A549 (cell line): ENCODE measurements around the gene NRG3. TPM values are rescaled to one million over a fixed set of nuclear protein-coding genes. Genes with fewer than 3 reads are reported as not detected.

Experiments used
- ATAC-seq, 2 experiments: fragments of 200-7000 bp in 1 of 2; fragments of >200 bp in 1 of 2; cut with Nextera tagmentation in 1 of 2; cut with Tn5 transposase in 1 of 2; 3 replicates each; pipeline versions ENCODE4 v1.8.0 to v1.9.1; 2018 to 2020; ENCODE audit warnings: mild to moderate bottlenecking in 1 of 2, moderate library complexity in 1 of 2
- CTCF ChIA-PET: fragments of 300-600 bp; sonication (Branson Sonifier 250); formaldehyde crosslinking; extraction: SDS; loops from one replicate; lab custom pipeline; 2021; ENCODE audit warnings: antibody characterized with exemption, inconsistent platforms; lab: Yijun Ruan, JAX
- POLR2A ChIA-PET: fragments of 350-600 bp; formaldehyde crosslinking; extraction: SDS; loops from one replicate; lab custom pipeline; 2021; ENCODE audit warnings: antibody characterized with exemption, inconsistent platforms; lab: Yijun Ruan, JAX
- DNase-seq, 2 experiments: peaks; one replicate each; pipeline versions ENCODE4 v3.0.0 to v3.0.0-alpha.2; 2011 to 2016; ENCODE audit warnings: low read depth in 1 of 2, low spot score in 1 of 2
- FAIRE-seq: peaks from 2 replicates; lab custom pipeline; 2011; peaks lifted over from hg19 to GRCh38; lab: Jason Lieb, UNC
- H3K27ac ChIP-seq, 2 experiments: fragments of >200 bp; sonication (Bioruptor Twin); formaldehyde crosslinking; 3 replicates each; pipeline ENCODE4 v1.5.1; 2016 to 2017
- H3K4me1 ChIP-seq: fragments of >200 bp; sonication (Bioruptor Twin); formaldehyde crosslinking; 3 replicates; pipeline ENCODE4 v1.6.1; 2016
- H3K4me2 ChIP-seq: fragments of >200 bp; sonication (Bioruptor Twin); formaldehyde crosslinking; 3 replicates; pipeline ENCODE4 v1.6.1; 2016
- H3K4me3 ChIP-seq: fragments of >200 bp; sonication (Bioruptor Twin); formaldehyde crosslinking; 3 replicates; pipeline ENCODE4 v1.5.1; 2016
- H3K9me3 ChIP-seq: fragments of >200 bp; sonication (Bioruptor Twin); formaldehyde crosslinking; 3 replicates; pipeline ENCODE4 v1.6.1; 2016
- ATOH8 ChIP-seq: fragments of 250-450 bp; sonication (Bioruptor Pico); IDR thresholded peaks from 2 replicates; pipeline ENCODE4 v1.5.0; 2020; ENCODE audit warnings: low read depth, mild to moderate bottlenecking, moderate library complexity
- BHLHE40 ChIP-seq: IDR thresholded peaks from 2 replicates; pipeline ENCODE4 v1.6.1; 2012; ENCODE audit warnings: low read depth, low read length, inconsistent platforms
- CHD2 ChIP-seq: fragments of 150-350 bp; IDR thresholded peaks from 2 replicates; pipeline ENCODE4 v1.6.1; 2014; ENCODE audit warnings: low read length; ENCODE audit not compliant: partially characterized antibody
- FOSB ChIP-seq: fragments of 250-450 bp; sonication (Bioruptor Pico); IDR thresholded peaks from 2 replicates; pipeline ENCODE4 v1.5.0; 2020; ENCODE audit warnings: mild to moderate bottlenecking, moderate library complexity
- HEYL ChIP-seq: fragments of 250-450 bp; sonication (Bioruptor Pico); IDR thresholded peaks from 2 replicates; pipeline ENCODE4 v1.8.0; 2021; ENCODE audit warnings: mild to moderate bottlenecking, moderate library complexity
- HOXB13 ChIP-seq: fragments of 250-450 bp; sonication (Bioruptor Pico); IDR thresholded peaks from 2 replicates; pipeline ENCODE4 v1.5.0; 2020; ENCODE audit warnings: low read depth, mild to moderate bottlenecking, moderate library complexity
- KDM5A ChIP-seq: fragments of 200-600 bp; sonication (generic); IDR thresholded peaks from 2 replicates; pipeline ENCODE4 v1.6.1; 2016; ENCODE audit warnings: antibody characterized with exemption, mild to moderate bottlenecking
- MAFK ChIP-seq: fragments of 450-650 bp; IDR thresholded peaks from 2 replicates; pipeline ENCODE4 v1.6.1; 2014; ENCODE audit not compliant: partially characterized antibody
- MYC ChIP-seq: IDR thresholded peaks from 2 replicates; pipeline ENCODE4 v1.6.1; 2012; ENCODE audit warnings: mild to moderate bottlenecking, inconsistent platforms, low read length, improper control_type of control experiment, borderline replicate concordance
- NPAS2 ChIP-seq: fragments of 250-450 bp; sonication (Bioruptor Pico); IDR thresholded peaks from 2 replicates; pipeline ENCODE4 v1.8.0; 2022; ENCODE audit warnings: mild to moderate bottlenecking, moderate library complexity, borderline replicate concordance
- RAD21 ChIP-seq, 2 experiments: fragments of >200 bp in 1 of 2; sonication (Bioruptor Twin) in 1 of 2; formaldehyde crosslinking in 1 of 2; IDR thresholded peaks in 1 of 2; conservative IDR thresholded peaks in 1 of 2; 2 replicates in 1 of 2; 3 replicates in 1 of 2; pipeline ENCODE4 v1.6.1; 2012 to 2018; ENCODE audit warnings: inconsistent platforms in 1 of 2
- REST ChIP-seq: fragments of 200-600 bp; sonication (generic); IDR thresholded peaks from 2 replicates; pipeline ENCODE4 v1.6.1; 2016; ENCODE audit warnings: antibody characterized with exemption, mild to moderate bottlenecking, moderate library complexity
- SREBF2 ChIP-seq: fragments of 450-650 bp; IDR thresholded peaks from 2 replicates; pipeline ENCODE4 v1.6.1; 2014; ENCODE audit warnings: mild to moderate bottlenecking, moderate library complexity
- ZFP36 ChIP-seq: fragments of 450-650 bp; IDR thresholded peaks from 2 replicates; pipeline ENCODE4 v1.6.1; 2014; ENCODE audit warnings: borderline replicate concordance; ENCODE audit not compliant: partially characterized antibody
- ZNF302 ChIP-seq: fragments of 250-450 bp; sonication (Bioruptor Pico); IDR thresholded peaks from 2 replicates; pipeline ENCODE4 v1.9.0; 2021; ENCODE audit warnings: inconsistent platforms, mild to moderate bottlenecking, moderate library complexity
- ZSCAN20 ChIP-seq: fragments of 250-450 bp; sonication (Bioruptor Pico); IDR thresholded peaks from 2 replicates; pipeline ENCODE4 v1.8.0; 2022; ENCODE audit warnings: mild to moderate bottlenecking, moderate library complexity
- WGBS: methylation state at CpG from one replicate; pipeline ENCODE4 v1.1.6; 2017; ENCODE audit errors: missing lambda C conversion rate; 5-methylcytosine and 5-hydroxymethylcytosine counted together
- polyA plus RNA-seq, 4 experiments: library from polyadenylated mRNA; depleted of rRNA in 3 of 4; stranded (reverse); fragments of >200 nt; fragmentation: RNase III in 1 of 4; extraction: RNeasy Plus Mini Kit Qiagen cat#74134 plus additional on column Dnase treatment in 1 of 4; gene quantifications; 2 replicates in 3 of 4; 3 replicates in 1 of 4; pipeline ENCODE4 v1.2.3, GENCODE V29; 2011 to 2017
- TF ChIP-seq, protein P1 (sequence below): IDR thresholded peaks from 2 replicates; pipeline ENCODE4 v1.6.1; 2012
- TF ChIP-seq, protein P2 (sequence below): fragments of 150-350 bp; IDR thresholded peaks from 2 replicates; pipeline ENCODE4 v1.6.1; 2014; ENCODE audit warnings: low read depth, mild to moderate bottlenecking, low read length
- TF ChIP-seq, protein P3 (sequence below): fragments of 450-650 bp; IDR thresholded peaks from 2 replicates; pipeline ENCODE4 v1.6.1; 2014; ENCODE audit warnings: antibody characterized with exemption

Gene NRG3
- polyA plus RNA-seq, 2 of the 4 experiments (the other 2 are of a cell fraction): not detected

- ATAC-seq (no peak), DNase-seq (no peak), FAIRE-seq (no peak)
- Histone ChIP-seq H3K4me1 (no peaks in the 10 kb centered on the region), H3K27ac (no peak overlapping the region), H3K4me2 (no peak overlapping the region), H3K9me3 (no peaks in the 10 kb centered on the region), H3K4me3 (no peak overlapping the region)
- POLR2A ChIA-PET: no interaction called here
- WGBS: 62% methylated on average over 5 of the region's 5 CpGs
- TF ChIP-seq, protein P1, sequence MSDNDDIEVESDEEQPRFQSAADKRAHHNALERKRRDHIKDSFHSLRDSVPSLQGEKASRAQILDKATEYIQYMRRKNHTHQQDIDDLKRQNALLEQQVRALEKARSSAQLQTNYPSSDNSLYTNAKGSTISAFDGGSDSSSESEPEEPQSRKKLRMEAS: no peak
- no peak for TF ChIP-seq HEYL
- TF ChIP-seq MYC: no peak
- CTCF ChIA-PET: interaction anchor here (0.6 kb wide), 1 partner anchor 1865 kb away, joined by 3 read pairs; no protein-coding TSS in a partner anchor
These were observed 747.5 kb downstream of the NRG3 start for GRCh38 chr10:82622479-82622878.

GRCh38 chr10:82625512-82626189 is 750.7 kb downstream of the NRG3 start:
- DNase-seq (no peak), FAIRE-seq (no peak)
- no peaks in the 10 kb centered on the region for H3K9me3 ChIP-seq
- H3K27ac ChIP-seq: no peak overlapping the region
- H3K4me3 ChIP-seq: no peak overlapping the region
- TF ChIP-seq ZFP36 (no peak), NPAS2 (CRISPR knock-in tag) (no peak)
- TF ChIP-seq, protein P2, sequence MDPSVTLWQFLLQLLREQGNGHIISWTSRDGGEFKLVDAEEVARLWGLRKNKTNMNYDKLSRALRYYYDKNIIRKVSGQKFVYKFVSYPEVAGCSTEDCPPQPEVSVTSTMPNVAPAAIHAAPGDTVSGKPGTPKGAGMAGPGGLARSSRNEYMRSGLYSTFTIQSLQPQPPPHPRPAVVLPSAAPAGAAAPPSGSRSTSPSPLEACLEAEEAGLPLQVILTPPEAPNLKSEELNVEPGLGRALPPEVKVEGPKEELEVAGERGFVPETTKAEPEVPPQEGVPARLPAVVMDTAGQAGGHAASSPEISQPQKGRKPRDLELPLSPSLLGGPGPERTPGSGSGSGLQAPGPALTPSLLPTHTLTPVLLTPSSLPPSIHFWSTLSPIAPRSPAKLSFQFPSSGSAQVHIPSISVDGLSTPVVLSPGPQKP: no peak
- TF ChIP-seq, all 56 proteins: peak for 0
- POLR2A ChIA-PET: interaction anchor here (0.5 kb wide), 1 partner anchor 28 kb away, joined by 4 read pairs; no protein-coding TSS in a partner anchor
- Histone ChIP-seq H3K4me2 (no peak overlapping the region), H3K4me1 (no peaks in the 10 kb centered on the region)
- no peak for ATAC-seq
- CTCF ChIA-PET: no interaction called here

GRCh38 chr10:82628373-82628772 is 753.4 kb downstream of the NRG3 start:
- Histone ChIP-seq H3K27ac (no peak overlapping the region), H3K4me1 (no peaks in the 10 kb centered on the region), H3K4me3 (no peak overlapping the region), H3K4me2 (no peak overlapping the region), H3K9me3 (0 out of 3 replicates have a peak, but pooled peaks cover 3% of the 10 kb centered on the region)
- CTCF ChIA-PET: no interaction called here
- TF ChIP-seq RAD21 (conservative IDR thresholded peaks at IDR 0.05 in 1 of 2, IDR thresholded peaks at IDR 0.05 in 1 of 2): no peak
- no peak for TF ChIP-seq ZNF302 (CRISPR knock-in tag)
- no peak for TF ChIP-seq CHD2
- no peak for TF ChIP-seq BHLHE40
- no peak for TF ChIP-seq SREBF2
- no peak for TF ChIP-seq REST
- no peak for TF ChIP-seq MAFK
- no peak for TF ChIP-seq KDM5A
- TF ChIP-seq, protein P3, sequence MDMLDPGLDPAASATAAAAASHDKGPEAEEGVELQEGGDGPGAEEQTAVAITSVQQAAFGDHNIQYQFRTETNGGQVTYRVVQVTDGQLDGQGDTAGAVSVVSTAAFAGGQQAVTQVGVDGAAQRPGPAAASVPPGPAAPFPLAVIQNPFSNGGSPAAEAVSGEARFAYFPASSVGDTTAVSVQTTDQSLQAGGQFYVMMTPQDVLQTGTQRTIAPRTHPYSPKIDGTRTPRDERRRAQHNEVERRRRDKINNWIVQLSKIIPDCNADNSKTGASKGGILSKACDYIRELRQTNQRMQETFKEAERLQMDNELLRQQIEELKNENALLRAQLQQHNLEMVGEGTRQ: no peak
- TF ChIP-seq ZSCAN20 (CRISPR knock-in tag): no peak
- TF ChIP-seq ATOH8 (CRISPR knock-in tag): no peak
- TF ChIP-seq HEYL: no peak
- TF ChIP-seq FOSB (CRISPR knock-in tag): no peak
- TF ChIP-seq HOXB13 (CRISPR knock-in tag): no peak
- TF ChIP-seq, protein P2: no peak
- peak in 1 of 2 experiments; percentile 32 for DNase-seq
- FAIRE-seq: no peak
- no peak for ATAC-seq
- POLR2A ChIA-PET: no interaction called here
- WGBS: 7% methylated on average over 3 of the region's 3 CpGs
